Sigmoid colon (tissue), 7 donors: ENCODE data around the gene KRTAP10-4. TPM values are rescaled to one million over a fixed set of nuclear protein-coding genes. Genes with fewer than 3 reads are reported as not detected.
"Not testable (repeated sequence)": the region's sequence is repeated elsewhere in the genome, so short reads cannot be mapped to it uniquely, and the experiment has no call there.

ENCODE experiments used
- DNase-seq: peaks from one replicate; pipeline ENCODE4 v3.0.0-alpha.2; 2019
- H3K27ac ChIP-seq, 4 donors: fragments of 200-600 bp; sonication (generic); one replicate each; pipeline ENCODE4 v1.5.1; 2016 to 2019; ENCODE audit warnings: mild to moderate bottlenecking in 1 of 4
- H3K27me3 ChIP-seq, 3 donors: fragments of 200-600 bp; sonication (generic); one replicate each; pipeline ENCODE4 v1.5.1; 2019; ENCODE audit warnings: mild to moderate bottlenecking in 1 of 3
- H3K36me3 ChIP-seq, 4 donors: fragments of 200-600 bp; sonication (generic); one replicate each; pipeline ENCODE4 v1.5.1; 2016 to 2019
- H3K4me1 ChIP-seq, 4 donors: fragments of 200-600 bp; sonication (generic); one replicate each; pipeline ENCODE4 v1.5.1; 2017 to 2019
- H3K4me3 ChIP-seq, 4 donors: fragments of 200-600 bp; sonication (generic); one replicate each; pipeline ENCODE4 v1.5.1; 2017 to 2019; ENCODE audit warnings: mild to moderate bottlenecking in 2 of 4, moderate library complexity in 1 of 4
- H3K9me3 ChIP-seq, 4 donors: fragments of 200-600 bp in 3 of 4; sonication (generic) in 3 of 4; one replicate each; pipeline versions ENCODE4 v1.5.1 to v1.6.1; 2013 to 2019
- CTCF ChIP-seq, 4 experiments: fragments of 450-650 bp in 3 of 4; fragments of 200-600 bp in 1 of 4; IDR thresholded peaks; one replicate each; pipeline ENCODE4 v1.5.1; 2016 to 2019; ENCODE audit warnings: antibody characterized with exemption in 4 of 4, mild to moderate bottlenecking in 3 of 4, moderate library complexity in 2 of 4
- EP300 ChIP-seq, 4 donors: sonication (generic); formaldehyde crosslinking; IDR thresholded peaks; one replicate each; pipeline ENCODE4 v1.6.1; 2017; ENCODE audit warnings: antibody characterized with exemption in 4 of 4
- POLR2A ChIP-seq, 2 donors: fragments of 450-650 bp; IDR thresholded peaks; one replicate each; pipeline ENCODE4 v1.6.1; 2016; ENCODE audit warnings: antibody characterized with exemption in 2 of 2, mild to moderate bottlenecking in 2 of 2, moderate library complexity in 2 of 2
- POLR2AphosphoS5 ChIP-seq, 4 donors: sonication (generic); formaldehyde crosslinking; IDR thresholded peaks; one replicate each; pipeline ENCODE4 v1.6.1; 2017; ENCODE audit warnings: antibody characterized with exemption in 4 of 4
- WGBS, 2 donors: extraction: QIAGEN DNeasy Blood & Tissue Kit; methylation state at CpG; one replicate each; pipeline ENCODE4 v1.1.7; 2013; 5-methylcytosine and 5-hydroxymethylcytosine counted together
- intact Hi-C: fragments of 100-400 bp; cut with DNase I; formaldehyde crosslinking; loops from one replicate; pipeline ENCODE4 v1.15.1; 2023
- polyA plus RNA-seq, 3 donors: library from polyadenylated mRNA; stranded (reverse); fragments of 200-250 nt; gene quantifications; one replicate each; pipeline ENCODE4 v1.2.3, GENCODE V29; 2013
- total RNA-seq, 4 donors: library from RNA; depleted of rRNA; stranded (reverse); fragments of >200 nt; gene quantifications; one replicate each; pipeline ENCODE4 v1.1.0, GENCODE V29; 2016
- donor health status: healthy with polysubstance abuse.
- donor health status: Bipolar disorder and iron deficiency.
- donor health status: healthy.

The KRTAP10-4 gene
- not detected for total RNA-seq
- polyA plus RNA-seq, result not detected

- DNase-seq, H3K36me3 ChIP-seq, H3K27ac ChIP-seq, intact Hi-C loops, H3K4me3 ChIP-seq, H3K9me3 ChIP-seq, H3K4me1 ChIP-seq: not testable (repeated sequence)
- peaks cover 0 to 14% (median 0%) of the 10 kb centered on the region in 3 donors for H3K27me3 ChIP-seq
- WGBS, 2 donors, result 35 to 69% methylated on average over 22 of the region's 25 CpGs
These were observed at the start of gene KRTAP10-4 for GRCh38 chr21:44573630-44574456. KRTAP10-4 (plus strand) TSS chr21:44573729; CDS start chr21:44573759, 30 bp downstream.

- Histone ChIP-seq H3K4me1 (no peaks in the 10 kb centered on the region), H3K4me3 (no peak overlapping the region), H3K27me3 (no peaks in the 10 kb centered on the region), H3K36me3 (no peaks in the 10 kb centered on the region), H3K9me3 (no peaks in the 10 kb centered on the region), H3K27ac (no peak overlapping the region)
- no peak for TF ChIP-seq POLR2A (IDR thresholded peaks at IDR 0.05)
- TF ChIP-seq EP300 (IDR thresholded peaks at IDR 0.05), result no peak
- TF ChIP-seq POLR2AphosphoS5 (IDR thresholded peaks at IDR 0.05), result no peak
- no peak for TF ChIP-seq CTCF (IDR thresholded peaks at IDR 0.05)
- intact Hi-C loops, result no loop called here
- 72 to 81% methylated on average over 2 of the region's 2 CpGs for WGBS, 2 donors
- no peak for DNase-seq
These were observed 48.8 kb upstream of the KRTAP10-4 start for GRCh38 chr21:44524414-44525371.

- no peaks in the 10 kb centered on the region for H3K9me3 ChIP-seq
- no peak overlapping the region for H3K4me3 ChIP-seq
- no peaks in the 10 kb centered on the region for H3K4me1 ChIP-seq
- H3K27ac ChIP-seq, result no peak overlapping the region
- TF ChIP-seq CTCF (IDR thresholded peaks at IDR 0.05) (no peak), POLR2A (IDR thresholded peaks at IDR 0.05) (no peak), EP300 (IDR thresholded peaks at IDR 0.05) (no peak), POLR2AphosphoS5 (IDR thresholded peaks at IDR 0.05) (no peak)
- 86 to 89% methylated on average over 20 of the region's 20 CpGs for WGBS, 2 donors
- peaks cover 0 to under 1% (median 0%) of the 10 kb centered on the region in 3 donors for H3K27me3 ChIP-seq
- intact Hi-C loops, result no loop called here
- H3K36me3 ChIP-seq, result no peaks in the 10 kb centered on the region
- DNase-seq, result peak; percentile 63
These were observed 48.0 kb upstream of the KRTAP10-4 start for GRCh38 chr21:44525391-44526095.

- H3K9me3 ChIP-seq, result no peaks in the 10 kb centered on the region
- H3K4me3 ChIP-seq, result no peak overlapping the region
- H3K36me3 ChIP-seq, result no peaks in the 10 kb centered on the region
- TF ChIP-seq EP300 (IDR thresholded peaks at IDR 0.05) (no peak), POLR2A (IDR thresholded peaks at IDR 0.05) (no peak)
- no peak overlapping the region for H3K27ac ChIP-seq
- H3K27me3 ChIP-seq, result peaks cover 0 to 5% (median 0%) of the 10 kb centered on the region in 3 donors
- H3K4me1 ChIP-seq, result no peaks in the 10 kb centered on the region
- intact Hi-C loops, result no loop called here
- peak; percentile 54 for DNase-seq
- 81 to 86% methylated on average over 12 of the region's 12 CpGs for WGBS, 2 donors
These were observed 47.2 kb upstream of the KRTAP10-4 start for GRCh38 chr21:44526096-44526997.
